GM19351 (cell line): ENCODE measurements around the gene TAS2R8.
"Not testable (repeated sequence)": the region's sequence is repeated elsewhere in the genome, so short reads cannot be mapped to it uniquely, and the experiment has no call there.

ENCODE experiments used
- ATAC-seq: cut with Tn5 transposase; IDR thresholded peaks from one replicate; pipeline ENCODE4 v1.9.1; 2021; ENCODE audit warnings: mild to moderate bottlenecking, moderate library complexity; ENCODE audit not compliant: unreplicated experiment

TAS2R8 gene

GRCh38 chr12:10807186-10807585, at the start of gene TAS2R8:
TAS2R8 (minus strand) TSS chr12:10807286; CDS start chr12:10806980, 306 bp downstream.
- no peak for ATAC-seq

- no peak for ATAC-seq
Observed at GRCh38 chr12:10855807-10856206, 48.7 kb upstream of the TAS2R8 start.

- ATAC-seq, result no peak
Observed at GRCh38 chr12:10853776-10854175, 46.7 kb upstream of the TAS2R8 start.

- no peak for ATAC-seq
Observed at GRCh38 chr12:10851243-10851858, 44.3 kb upstream of the TAS2R8 start.

GRCh38 chr12:10849425-10849878, 42.4 kb upstream of the TAS2R8 start, which contains the start of gene PRR4:
PRR4 (minus strand) TSS chr12:10849475; CDS start chr12:10849437, 38 bp downstream.
- ATAC-seq, result no peak

- no peak for ATAC-seq
Observed at GRCh38 chr12:10847744-10848143, 40.7 kb upstream of the TAS2R8 start.

GRCh38 chr12:10842862-10843261, 35.8 kb upstream of the TAS2R8 start:
- no peak for ATAC-seq

- no peak for ATAC-seq
Observed at GRCh38 chr12:10838461-10838860, 31.4 kb upstream of the TAS2R8 start.

- no peak for ATAC-seq
Observed at GRCh38 chr12:10829994-10830393, 22.9 kb upstream of the TAS2R8 start.

- ATAC-seq, result no peak
Observed at GRCh38 chr12:10826258-10826657, 19.2 kb upstream of the TAS2R8 start, which contains the start of gene TAS2R10. TAS2R10 (minus strand) TSS chr12:10826358; CDS start chr12:10826269, 89 bp downstream.

GRCh38 chr12:10824957-10825356, 17.9 kb upstream of the TAS2R8 start:
- ATAC-seq, result no peak

GRCh38 chr12:10811883-10812536, 4.9 kb upstream of the TAS2R8 start:
- no peak for ATAC-seq

GRCh38 chr12:10810068-10810467, 3.0 kb upstream of the TAS2R8 start, which contains the start of gene TAS2R9:
TAS2R9 (minus strand) TSS chr12:10810168; CDS start chr12:10810075, 93 bp downstream.
- ATAC-seq, result no peak

GRCh38 chr12:10802587-10802986, 4.5 kb downstream of the TAS2R8 start, which contains the start of gene TAS2R7:
TAS2R7 (minus strand) TSS chr12:10802627; CDS start chr12:10802570, 57 bp downstream.
- ATAC-seq, result no peak

GRCh38 chr12:10801741-10802140, 5.3 kb downstream of the TAS2R8 start:
- ATAC-seq, result no peak

- ATAC-seq, result no peak
Observed at GRCh38 chr12:10794222-10794621, 12.9 kb downstream of the TAS2R8 start.

- not testable (repeated sequence) for ATAC-seq
Observed at GRCh38 chr12:10791769-10792168, 15.3 kb downstream of the TAS2R8 start.

- no peak for ATAC-seq
Observed at GRCh38 chr12:10783252-10783651, 23.8 kb downstream of the TAS2R8 start.

GRCh38 chr12:10779103-10779502, 28.0 kb downstream of the TAS2R8 start:
- ATAC-seq, result no peak

GRCh38 chr12:10771132-10771733, 35.9 kb downstream of the TAS2R8 start:
- no peak for ATAC-seq

GRCh38 chr12:10759657-10760056, 47.4 kb downstream of the TAS2R8 start:
- no peak for ATAC-seq

- no peak for ATAC-seq
Observed at GRCh38 chr12:10756194-10756593, 50.9 kb downstream of the TAS2R8 start.
